ENCODE data around the gene KDELR3.

- TF ChIP-seq CTCF (conservative IDR thresholded peaks at IDR 0.05) (no peak), EZH2 (IDR thresholded peaks at IDR 0.05; ENCODE audit: low read depth) (no peak)
Observed at GRCh38 chr22:38451864-38452263, 16.0 kb upstream of the KDELR3 start.

Data from PC-9 (cell line).